ENCODE results near the gene MPZL1.

Gene MPZL1

GRCh38 chr1:167695756-167696561 lies 25.8 kb upstream of the MPZL1 start:
- TF ChIP-seq CTCF (IDR thresholded peaks at IDR 0.05): no peak

- TF ChIP-seq CTCF (IDR thresholded peaks at IDR 0.05): no peak
Measured at GRCh38 chr1:167697667-167698141, 24.1 kb upstream of the MPZL1 start.

- TF ChIP-seq CTCF (IDR thresholded peaks at IDR 0.05): no peak
Measured at GRCh38 chr1:167698313-167698712, 23.5 kb upstream of the MPZL1 start.

GRCh38 chr1:167701510-167701909 lies 20.3 kb upstream of the MPZL1 start:
- TF ChIP-seq CTCF (IDR thresholded peaks at IDR 0.05): no peak

- no peak for TF ChIP-seq CTCF (IDR thresholded peaks at IDR 0.05)
Measured at GRCh38 chr1:167703557-167703956, 18.2 kb upstream of the MPZL1 start.

- TF ChIP-seq CTCF (IDR thresholded peaks at IDR 0.05): no peak
Measured at GRCh38 chr1:167704715-167705114, 17.1 kb upstream of the MPZL1 start.

- no peak for TF ChIP-seq CTCF (IDR thresholded peaks at IDR 0.05)
Measured at GRCh38 chr1:167705250-167705649, 16.5 kb upstream of the MPZL1 start.

Data from LNCAP (cell line).